ENCODE measurements around the gene PCOLCE2. TPM values are rescaled to one million over a fixed set of nuclear protein-coding genes. Genes with fewer than 3 reads are reported as not detected.

Gene PCOLCE2
- total RNA-seq, 6 experiments from 2014 or later: 0.74 to 17.3 (median 14.6) TPM

- no peaks in the 10 kb centered on the region for H3K36me3 Mint-ChIP-seq (ENCODE audit: low read depth)
- no peak for DNase-seq
- no peaks in the 10 kb centered on the region for H3K9me3 Mint-ChIP-seq
- peak overlapping the region; percentile 60; the same call in 1 of the 2 replicates for H3K27ac Mint-ChIP-seq
- peak overlapping the region; percentile 64; the same call in 1 of the 2 replicates for H3K4me3 Mint-ChIP-seq
- H3K4me1 Mint-ChIP-seq (ENCODE audit: low read depth): peaks cover 32% of the 10 kb centered on the region
- TF ChIP-seq CTCF (IDR thresholded peaks at IDR 0.05): no peak
- peaks cover 11% of the 10 kb centered on the region for H3K27me3 Mint-ChIP-seq (ENCODE audit: insufficient read depth)
These were observed 13.5 kb upstream of the PCOLCE2 start for GRCh38 chr3:142902356-142902755.

GRCh38 chr3:142898346-142899213 is 9.7 kb upstream of the PCOLCE2 start:
- H3K27ac Mint-ChIP-seq: no peak overlapping the region
- peaks cover 2% of the 10 kb centered on the region for H3K27me3 Mint-ChIP-seq (ENCODE audit: insufficient read depth)
- no peak for TF ChIP-seq CTCF (IDR thresholded peaks at IDR 0.05)
- no peaks in the 10 kb centered on the region for H3K36me3 Mint-ChIP-seq (ENCODE audit: low read depth)
- no peak for DNase-seq
- H3K4me3 Mint-ChIP-seq: no peak overlapping the region
- peaks cover 18% of the 10 kb centered on the region for H3K9me3 Mint-ChIP-seq
- peaks cover 29% of the 10 kb centered on the region for H3K4me1 Mint-ChIP-seq (ENCODE audit: low read depth)

GRCh38 chr3:142897807-142898206 is 8.9 kb upstream of the PCOLCE2 start:
- no peak for DNase-seq
- peaks cover 2% of the 10 kb centered on the region for H3K27me3 Mint-ChIP-seq (ENCODE audit: insufficient read depth)
- no peak overlapping the region for H3K27ac Mint-ChIP-seq
- no peak overlapping the region for H3K4me3 Mint-ChIP-seq
- peaks cover 18% of the 10 kb centered on the region for H3K9me3 Mint-ChIP-seq
- TF ChIP-seq CTCF (IDR thresholded peaks at IDR 0.05): no peak
- no peaks in the 10 kb centered on the region for H3K36me3 Mint-ChIP-seq (ENCODE audit: low read depth)
- peaks cover 22% of the 10 kb centered on the region for H3K4me1 Mint-ChIP-seq (ENCODE audit: low read depth)

GRCh38 chr3:142896996-142897395 is 8.1 kb upstream of the PCOLCE2 start:
- DNase-seq: no peak
- H3K9me3 Mint-ChIP-seq: peaks cover 18% of the 10 kb centered on the region
- peaks cover 14% of the 10 kb centered on the region for H3K4me1 Mint-ChIP-seq (ENCODE audit: low read depth)
- H3K27me3 Mint-ChIP-seq (ENCODE audit: insufficient read depth): peaks cover 5% of the 10 kb centered on the region
- no peak overlapping the region; the same call in 1 of the 2 replicates for H3K27ac Mint-ChIP-seq
- no peak overlapping the region for H3K4me3 Mint-ChIP-seq
- no peaks in the 10 kb centered on the region for H3K36me3 Mint-ChIP-seq (ENCODE audit: low read depth)
- TF ChIP-seq CTCF (IDR thresholded peaks at IDR 0.05): no peak

GRCh38 chr3:142896201-142896755 is 7.4 kb upstream of the PCOLCE2 start:
- Mint-ChIP-seq H3K27ac (peak overlapping the region; percentile 46; the same call in 1 of the 2 replicates), H3K4me3 (no peak overlapping the region), H3K36me3 (ENCODE audit: low read depth) (no peaks in the 10 kb centered on the region), H3K9me3 (peaks cover 18% of the 10 kb centered on the region), H3K4me1 (ENCODE audit: low read depth) (peaks cover 13% of the 10 kb centered on the region), H3K27me3 (ENCODE audit: insufficient read depth) (peaks cover 8% of the 10 kb centered on the region)
- TF ChIP-seq CTCF (IDR thresholded peaks at IDR 0.05): no peak
- DNase-seq: peak; percentile 74

All from HFFc6 (cell line).